OCI-LY1 (cell line): Measurements from ENCODE around the gene RAB6B.

Experiments
- H2AFZ ChIP-seq: fragments of 200-600 bp; sonication (generic), shearing (Covaris generic); 2 replicates; pipeline ENCODE4 v1.6.0; 2014; ENCODE audit warnings: antibody characterized with exemption, mild to moderate bottlenecking, low read length
- H3F3A ChIP-seq: fragments of 200-600 bp; sonication (generic), shearing (Covaris generic); 2 replicates; pipeline ENCODE4 v1.6.0; 2014; ENCODE audit warnings: mild to moderate bottlenecking, antibody characterized with exemption, low read length, moderate library complexity; ENCODE audit not compliant: insufficient read depth
- H3K27ac ChIP-seq: fragments of 200-600 bp; sonication (generic); 2 replicates; pipeline ENCODE4 v1.5.1; 2014; ENCODE audit warnings: low read length, mixed run types, mild to moderate bottlenecking, low read depth; ENCODE audit not compliant: poor library complexity, severe bottlenecking
- H3K27me3 ChIP-seq: fragments of 200-600 bp; sonication (generic); 2 replicates; pipeline ENCODE4 v1.6.0; 2014; ENCODE audit warnings: antibody characterized with exemption, mild to moderate bottlenecking, low read length, moderate library complexity; ENCODE audit not compliant: insufficient read depth
- H3K36me3 ChIP-seq: fragments of 200-600 bp; sonication (generic); 2 replicates; pipeline ENCODE4 v1.6.1; 2014; ENCODE audit warnings: mild to moderate bottlenecking, antibody characterized with exemption, low read length, moderate library complexity, mixed read lengths; ENCODE audit not compliant: insufficient read depth
- H3K4me1 ChIP-seq: fragments of 200-600 bp; sonication (generic); 2 replicates; pipeline ENCODE4 v1.5.1; 2014; ENCODE audit warnings: mild to moderate bottlenecking, low read length, moderate library complexity; ENCODE audit not compliant: insufficient read depth, severe bottlenecking
- H3K4me2 ChIP-seq: fragments of 200-600 bp; sonication (generic), shearing (Covaris generic); 2 replicates; pipeline ENCODE4 v1.6.1; 2014; ENCODE audit warnings: low read length
- H3K4me3 ChIP-seq: fragments of 200-600 bp; sonication (generic); 2 replicates; pipeline ENCODE4 v1.5.1; 2014; ENCODE audit warnings: low read length, low read depth, mild to moderate bottlenecking, mixed read lengths; ENCODE audit not compliant: poor library complexity, severe bottlenecking
- H3K79me2 ChIP-seq: fragments of 200-600 bp; shearing (Covaris generic); 2 replicates; pipeline ENCODE4 v1.6.1; 2016; ENCODE audit warnings: mixed run types, low read length, mixed read lengths; ENCODE audit not compliant: insufficient read depth
- H3K9ac ChIP-seq: fragments of 200-600 bp; sonication (generic), shearing (Covaris generic); 2 replicates; pipeline ENCODE4 v1.6.1; 2014; ENCODE audit warnings: mild to moderate bottlenecking, low read length, mixed read lengths
- H3K9me2 ChIP-seq: fragments of 200-600 bp; sonication (generic), shearing (Covaris generic); 2 replicates; pipeline ENCODE4 v1.6.1; 2014; ENCODE audit warnings: low read depth, mild to moderate bottlenecking, low read length, mixed read lengths
- H3K9me3 ChIP-seq: fragments of 200-600 bp; shearing (Covaris generic); 2 replicates; pipeline ENCODE4 v1.6.1; 2014; ENCODE audit warnings: low read length, mixed read lengths
- H4K20me1 ChIP-seq: fragments of 200-600 bp; sonication (generic), shearing (Covaris generic); 2 replicates; pipeline ENCODE4 v1.6.0; 2016; ENCODE audit warnings: mild to moderate bottlenecking, low read length; ENCODE audit not compliant: insufficient read depth
- EZH2 ChIP-seq: fragments of 200-600 bp; sonication (generic), shearing (Covaris generic); IDR thresholded peaks from 2 replicates; pipeline ENCODE4 v1.8.0; 2017; ENCODE audit warnings: borderline replicate concordance, mixed run types, mild to moderate bottlenecking, antibody characterized with exemption, low read length, moderate library complexity, mixed read lengths
- TF ChIP-seq, protein P1 (sequence below): fragments of 200-600 bp; sonication (generic), shearing (Covaris generic); IDR thresholded peaks from 2 replicates; pipeline ENCODE4 v1.5.1; 2017; ENCODE audit warnings: mild to moderate bottlenecking, antibody characterized with exemption, low read length, moderate library complexity, mixed read lengths

Gene RAB6B

DNA sequence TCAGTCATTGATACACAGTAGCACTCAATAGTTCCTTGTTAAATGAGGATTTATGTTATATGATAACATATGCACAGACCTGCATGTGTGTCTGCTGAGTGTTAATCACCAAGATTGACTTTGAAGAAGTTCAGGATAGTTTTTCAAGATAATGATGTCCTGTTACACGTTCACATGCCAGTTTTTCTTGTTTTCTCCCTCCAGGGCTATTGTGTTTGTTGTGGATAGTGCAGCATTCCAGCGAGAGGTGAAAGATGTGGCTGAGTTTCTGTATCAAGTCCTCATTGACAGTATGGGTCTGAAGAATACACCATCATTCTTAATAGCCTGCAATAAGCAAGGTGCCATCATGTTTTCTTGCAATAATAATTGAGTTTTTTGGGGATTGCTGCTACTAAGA lies 80.3 kb downstream of the RAB6B start:
- H3K36me3 ChIP-seq, result peaks cover 88% of the 10 kb centered on the region
- H3K9me2 ChIP-seq, result no peaks in the 10 kb centered on the region
- H3K27ac ChIP-seq, result no peak overlapping the region
- TF ChIP-seq, protein P1, sequence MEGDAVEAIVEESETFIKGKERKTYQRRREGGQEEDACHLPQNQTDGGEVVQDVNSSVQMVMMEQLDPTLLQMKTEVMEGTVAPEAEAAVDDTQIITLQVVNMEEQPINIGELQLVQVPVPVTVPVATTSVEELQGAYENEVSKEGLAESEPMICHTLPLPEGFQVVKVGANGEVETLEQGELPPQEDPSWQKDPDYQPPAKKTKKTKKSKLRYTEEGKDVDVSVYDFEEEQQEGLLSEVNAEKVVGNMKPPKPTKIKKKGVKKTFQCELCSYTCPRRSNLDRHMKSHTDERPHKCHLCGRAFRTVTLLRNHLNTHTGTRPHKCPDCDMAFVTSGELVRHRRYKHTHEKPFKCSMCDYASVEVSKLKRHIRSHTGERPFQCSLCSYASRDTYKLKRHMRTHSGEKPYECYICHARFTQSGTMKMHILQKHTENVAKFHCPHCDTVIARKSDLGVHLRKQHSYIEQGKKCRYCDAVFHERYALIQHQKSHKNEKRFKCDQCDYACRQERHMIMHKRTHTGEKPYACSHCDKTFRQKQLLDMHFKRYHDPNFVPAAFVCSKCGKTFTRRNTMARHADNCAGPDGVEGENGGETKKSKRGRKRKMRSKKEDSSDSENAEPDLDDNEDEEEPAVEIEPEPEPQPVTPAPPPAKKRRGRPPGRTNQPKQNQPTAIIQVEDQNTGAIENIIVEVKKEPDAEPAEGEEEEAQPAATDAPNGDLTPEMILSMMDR, result no peak
- TF ChIP-seq EZH2, result no peak
- H4K20me1 ChIP-seq, result no peaks in the 10 kb centered on the region
- H3K27me3 ChIP-seq, result no peaks in the 10 kb centered on the region
- H3F3A ChIP-seq, result no peaks in the 10 kb centered on the region
- H3K4me1 ChIP-seq, result no peaks in the 10 kb centered on the region
- no peak overlapping the region for H2AFZ ChIP-seq
- H3K79me2 ChIP-seq, result no peaks in the 10 kb centered on the region
- no peak overlapping the region for H3K4me3 ChIP-seq
- H3K4me2 ChIP-seq, result no peak overlapping the region
- no peaks in the 10 kb centered on the region for H3K9me3 ChIP-seq
- H3K9ac ChIP-seq, result no peak overlapping the region

DNA sequence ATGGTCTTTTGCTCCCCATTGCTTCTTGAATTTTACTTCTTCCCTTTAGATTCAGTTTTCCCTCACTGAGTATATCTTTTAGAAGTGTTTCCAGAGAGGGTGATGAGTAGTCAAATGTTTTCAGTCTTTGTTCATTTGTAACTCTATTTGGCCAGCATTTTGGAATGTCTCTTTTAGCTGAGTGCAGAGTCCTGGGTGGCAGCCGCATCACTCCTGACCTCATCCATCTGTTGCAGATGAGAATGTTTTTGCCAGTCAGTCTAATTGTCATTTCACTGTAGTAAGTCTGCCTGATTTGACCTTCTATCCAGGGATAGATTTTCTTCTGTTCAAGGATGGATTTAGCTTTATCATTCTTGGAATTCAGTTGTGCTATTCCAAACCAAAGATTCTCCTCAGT lies 82.8 kb downstream of the RAB6B start:
- Histone ChIP-seq H3F3A (no peaks in the 10 kb centered on the region), H2AFZ (no peak overlapping the region), H3K9me2 (no peaks in the 10 kb centered on the region), H3K9me3 (no peaks in the 10 kb centered on the region), H4K20me1 (no peaks in the 10 kb centered on the region), H3K27ac (no peak overlapping the region), H3K27me3 (no peaks in the 10 kb centered on the region), H3K4me1 (no peaks in the 10 kb centered on the region), H3K4me3 (no peak overlapping the region), H3K9ac (no peak overlapping the region), H3K79me2 (no peaks in the 10 kb centered on the region), H3K4me2 (no peak overlapping the region), H3K36me3 (peaks cover 94% of the 10 kb centered on the region)
- TF ChIP-seq, protein P1, result no peak
- TF ChIP-seq EZH2, result no peak

DNA sequence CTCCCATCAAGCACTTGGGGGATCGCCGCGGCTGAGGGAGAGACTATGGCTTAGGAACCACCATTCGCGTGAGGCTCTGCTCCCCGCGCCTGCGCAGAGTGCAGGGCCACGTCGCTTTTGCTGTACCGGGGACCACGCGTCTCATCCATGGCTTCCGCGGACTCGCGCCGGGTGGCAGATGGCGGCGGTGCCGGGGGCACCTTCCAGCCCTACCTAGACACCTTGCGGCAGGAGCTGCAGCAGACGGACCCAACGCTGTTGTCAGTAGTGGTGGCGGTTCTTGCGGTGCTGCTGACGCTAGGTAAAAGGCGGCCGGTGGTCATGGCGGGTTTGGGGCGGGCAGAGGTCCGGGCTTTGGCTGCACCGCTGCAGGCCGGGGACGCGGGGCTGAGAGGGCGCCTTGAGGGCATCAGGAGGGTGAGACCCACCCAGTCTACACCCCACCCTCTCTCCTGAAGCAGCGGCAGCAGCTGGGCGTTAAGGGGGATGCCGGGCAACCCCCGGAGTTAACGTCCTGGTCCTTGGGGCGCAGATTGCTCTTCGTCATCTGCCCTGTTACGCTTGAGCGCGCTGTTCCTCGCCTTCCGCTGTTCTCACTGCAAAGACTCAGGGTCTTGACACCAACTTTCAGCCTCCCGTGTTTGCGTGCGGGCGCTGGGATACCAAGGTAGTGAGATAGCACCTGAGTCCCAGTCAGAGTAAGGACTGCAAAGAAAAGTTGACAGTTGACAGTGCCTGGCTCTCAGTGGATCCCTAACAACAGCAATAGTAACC lies 89.8 kb downstream of the RAB6B start, which contains the start of gene SRPRB:
Gene SRPRB, plus strand, starts transcription at position 114 of the 774 bp plus-strand sequence. Its CDS starts 34 bp downstream, at position 148.
- Histone ChIP-seq H3K4me3 (peak within 1 kb of the TSS; percentile 70), H3K9me2 (no peaks in the 10 kb centered on the region), H3K79me2 (peaks cover 15% of the 10 kb centered on the region), H3F3A (no peaks in the 10 kb centered on the region), H3K4me2 (peak within 1 kb of the TSS; percentile 78), H3K9me3 (no peaks in the 10 kb centered on the region), H3K27me3 (no peaks in the 10 kb centered on the region), H3K4me1 (peaks cover 20% of the 10 kb centered on the region), H4K20me1 (no peaks in the 10 kb centered on the region), H3K36me3 (peaks cover 36% of the 10 kb centered on the region), H2AFZ (peak within 1 kb of the TSS; percentile 91), H3K9ac (peak within 1 kb of the TSS; percentile 67), H3K27ac (no peak within 1 kb of the TSS)
- TF ChIP-seq, protein P1, result no peak
- no peak for TF ChIP-seq EZH2
